Measurements from ENCODE around the gene IQUB.
"Not testable (repeated sequence)": the region's sequence is repeated elsewhere in the genome, so short reads cannot be mapped to it uniquely, and the experiment has no call there.

Gene IQUB

DNA sequence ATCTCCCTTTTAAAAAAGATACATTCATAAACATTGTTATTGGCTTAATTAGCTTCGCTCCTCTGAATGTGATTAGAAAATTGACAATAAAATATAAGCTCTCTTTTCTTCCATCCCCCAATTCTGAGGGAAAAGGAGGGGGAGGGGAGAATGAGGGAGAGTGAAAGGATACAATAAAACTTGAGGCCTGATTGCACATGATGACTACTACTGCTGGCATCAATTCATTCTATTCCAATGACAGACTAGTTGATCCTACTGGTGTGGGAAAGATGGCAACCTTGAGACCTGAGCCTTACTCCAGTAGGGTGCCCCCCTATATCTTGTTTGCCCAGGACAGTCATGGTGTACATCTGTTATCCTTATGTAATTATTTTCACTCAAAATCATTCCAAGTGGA, 4.5 kb upstream of the IQUB start:
- no peak for DNase-seq

- no peak for DNase-seq
These were observed 3.9 kb upstream of the IQUB start for GRCh38 chr7:123538189-123538714.

- peak; percentile 19 for DNase-seq
These were observed 2.7 kb upstream of the IQUB start for GRCh38 chr7:123537026-123537642.

- no peak for DNase-seq
These were observed 1.1 kb upstream of the IQUB start for GRCh38 chr7:123535517-123535916.

DNA sequence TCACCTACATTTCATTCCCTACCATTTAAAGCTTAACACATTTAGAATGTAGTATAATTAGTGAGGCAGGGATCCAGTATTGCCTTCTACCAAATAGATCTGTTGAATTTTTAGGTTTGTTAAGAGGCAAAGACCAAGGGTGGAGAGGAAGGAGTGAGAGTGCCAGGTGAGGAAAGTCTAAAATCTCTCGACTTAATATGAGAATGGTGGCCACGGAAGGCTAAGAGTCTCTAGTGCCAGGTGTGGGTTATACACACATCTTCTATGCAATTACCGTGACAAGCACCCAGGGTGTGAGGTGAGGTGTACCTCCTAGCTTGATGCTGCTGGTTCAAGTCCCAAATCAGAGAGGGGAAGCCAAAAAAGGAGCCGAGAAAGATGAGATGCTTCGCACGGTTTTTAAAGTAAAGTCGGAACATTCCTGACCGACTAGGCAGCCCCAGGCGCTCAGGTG, 439 bp downstream of the IQUB start:
- DNase-seq = no peak

DNA sequence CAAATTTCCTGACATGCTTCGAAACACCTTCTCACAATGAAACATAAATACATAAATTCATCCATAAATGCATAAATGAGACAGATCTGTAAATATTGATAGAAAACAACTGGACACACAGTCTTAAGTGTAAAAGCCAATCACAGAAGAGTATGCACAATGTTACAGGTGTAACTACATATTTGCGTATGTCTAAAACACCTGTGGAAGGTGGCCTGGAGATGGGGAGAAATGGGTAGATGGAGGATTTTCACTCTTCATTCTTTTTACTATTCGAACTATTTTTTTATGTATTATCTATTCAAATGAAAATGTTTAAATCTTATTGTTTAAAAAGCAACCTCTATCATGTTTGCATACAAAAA, 860 bp downstream of the IQUB start:
- DNase-seq = no peak

DNA sequence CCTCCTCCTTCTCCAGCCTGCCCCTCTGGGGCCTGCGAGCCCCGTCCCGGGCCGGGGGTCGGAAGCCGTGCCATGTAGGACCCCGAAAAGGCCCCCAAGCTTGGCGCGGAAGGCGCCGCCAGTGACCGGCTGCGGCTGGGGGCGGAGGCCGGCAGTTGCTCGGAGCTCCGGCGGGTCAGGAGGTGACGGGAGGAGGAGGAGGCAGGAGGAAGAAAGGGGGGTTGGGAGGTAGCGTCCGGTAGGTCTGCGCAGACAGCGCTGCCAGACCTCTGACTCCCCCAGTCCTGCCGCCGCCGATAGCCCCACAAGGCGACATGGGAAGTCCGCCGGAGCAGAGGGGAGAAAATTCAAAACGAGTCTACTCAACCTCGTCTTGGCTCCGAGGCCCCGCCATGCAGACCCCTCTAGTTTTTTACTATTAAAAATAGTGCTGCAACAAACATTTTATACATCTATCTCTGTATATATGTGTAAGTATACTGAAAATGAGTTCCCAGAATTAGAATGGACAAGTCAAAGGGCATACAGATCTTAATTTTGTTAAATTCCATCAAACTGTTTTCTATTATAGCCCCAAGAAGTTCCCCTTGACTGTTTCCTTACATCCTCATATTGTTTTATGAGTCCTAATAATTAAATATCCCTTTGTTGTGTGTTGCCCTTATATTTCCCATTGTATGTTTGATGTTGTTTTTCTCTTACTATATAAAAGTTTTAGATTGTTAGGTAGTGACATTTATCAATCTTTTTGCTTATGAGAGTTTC, 1.4 kb downstream of the IQUB start:
- peak; percentile 50 for DNase-seq

DNA sequence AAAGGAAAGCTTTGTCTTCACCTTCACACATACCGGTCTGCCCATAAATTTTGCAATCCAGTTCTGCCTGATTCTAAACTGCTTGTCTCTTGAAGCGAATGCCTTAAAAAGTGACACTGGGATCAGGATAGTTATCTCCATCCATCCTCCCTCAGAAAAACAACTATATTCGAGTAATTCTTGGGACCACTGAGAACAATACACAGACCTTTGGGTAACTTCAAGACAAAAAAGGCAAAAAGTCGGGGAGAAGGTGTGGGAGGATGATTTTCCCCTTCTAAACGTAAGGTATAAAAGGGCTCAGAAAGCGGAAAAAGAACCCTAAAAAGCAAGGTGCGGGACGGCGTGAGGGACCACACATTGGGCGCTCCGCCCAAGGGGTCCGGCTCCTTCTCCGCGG, 2.1 kb downstream of the IQUB start:
- not testable (repeated sequence) for DNase-seq

DNA sequence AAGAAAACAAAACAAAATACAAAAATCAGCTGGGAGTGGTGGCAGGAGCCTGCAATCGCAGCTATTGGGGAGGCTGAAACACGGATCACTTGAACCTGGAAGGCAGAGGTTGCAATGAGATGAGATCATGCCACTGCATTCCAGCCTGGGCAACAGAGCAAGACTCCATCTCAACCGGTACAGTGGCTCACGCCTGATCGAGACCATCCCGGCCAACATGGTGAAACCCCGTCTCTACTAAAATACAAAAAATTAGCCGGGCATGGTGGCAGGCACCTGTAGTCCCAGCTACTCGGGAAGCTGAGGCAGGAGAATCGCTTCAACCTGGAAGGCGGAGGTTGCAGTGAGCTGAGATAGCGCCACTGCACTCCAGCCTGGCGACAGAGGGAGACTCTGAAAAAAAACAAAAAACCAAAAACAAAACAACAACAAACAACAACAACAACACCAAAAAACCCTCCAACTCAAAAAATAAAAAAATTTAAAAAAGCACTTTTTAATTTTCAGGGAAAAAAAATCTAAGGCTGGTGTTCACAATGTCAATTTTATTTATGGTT, 4.3 kb downstream of the IQUB start:
- DNase-seq = not testable (repeated sequence)

DNA sequence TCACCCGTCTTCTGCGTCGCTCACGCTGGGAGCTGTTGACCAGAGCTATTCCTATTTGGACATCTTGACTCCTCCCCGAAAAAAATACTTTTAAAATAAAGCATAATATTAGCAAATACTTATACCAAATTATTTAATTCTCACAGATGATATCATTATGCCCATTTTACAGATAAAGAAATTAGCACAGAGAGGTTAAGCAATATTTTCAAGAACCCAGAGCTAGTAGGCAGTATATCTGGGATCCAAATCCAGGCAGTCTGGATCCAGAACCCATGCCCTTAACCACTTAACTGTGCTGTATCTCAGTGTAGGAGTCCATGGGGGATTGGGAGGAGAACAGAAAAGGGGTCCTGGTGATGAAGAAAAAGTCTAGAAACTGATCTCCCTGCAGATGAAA, 6.1 kb downstream of the IQUB start:
- no peak for DNase-seq

DNA sequence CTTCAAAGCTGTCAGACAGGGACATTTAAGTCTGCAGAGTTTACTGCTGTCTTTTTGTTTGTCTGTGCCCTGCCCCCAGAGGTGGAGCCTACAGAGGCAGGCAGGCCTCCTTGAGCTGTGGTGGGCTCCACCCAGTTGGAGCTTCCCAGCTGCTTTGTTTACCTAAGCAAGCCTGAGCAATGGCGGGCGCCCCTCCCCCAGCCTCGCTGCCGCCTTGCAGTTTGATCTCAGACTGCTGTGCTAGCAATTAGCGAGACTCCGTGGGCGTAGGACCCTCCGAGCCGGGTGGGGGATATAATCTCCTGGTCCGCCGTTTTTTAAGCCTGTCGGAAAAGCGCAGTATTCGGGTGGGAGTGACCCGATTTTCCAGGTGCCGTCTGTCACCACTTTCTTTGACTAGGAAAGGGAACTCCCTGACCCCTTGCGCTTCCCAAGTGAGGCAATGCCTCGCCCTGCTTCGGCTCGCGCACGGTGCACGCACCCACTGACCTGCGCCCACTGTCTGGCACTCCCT, 6.6 kb downstream of the IQUB start:
- not testable (repeated sequence) for DNase-seq

DNA sequence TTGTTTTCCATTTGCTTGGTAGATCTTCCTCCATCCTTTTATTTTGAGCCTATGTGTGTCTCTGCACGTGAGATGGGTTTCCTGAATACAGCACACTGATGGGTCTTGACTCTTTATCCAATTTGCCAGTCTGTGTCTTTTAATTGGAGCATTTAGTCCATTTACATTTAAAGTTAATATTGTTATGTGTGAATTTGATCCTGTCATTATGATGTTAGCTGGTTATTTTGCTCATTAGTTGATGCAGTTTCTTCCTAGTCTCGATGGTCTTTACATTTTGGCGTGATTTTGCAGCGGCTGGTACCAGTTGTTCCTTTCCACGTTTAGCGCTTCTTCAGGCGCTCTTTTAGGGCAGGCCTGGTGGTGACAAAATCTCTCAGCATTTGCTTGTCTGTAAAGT, 7.9 kb downstream of the IQUB start:
- not testable (repeated sequence) for DNase-seq

DNA sequence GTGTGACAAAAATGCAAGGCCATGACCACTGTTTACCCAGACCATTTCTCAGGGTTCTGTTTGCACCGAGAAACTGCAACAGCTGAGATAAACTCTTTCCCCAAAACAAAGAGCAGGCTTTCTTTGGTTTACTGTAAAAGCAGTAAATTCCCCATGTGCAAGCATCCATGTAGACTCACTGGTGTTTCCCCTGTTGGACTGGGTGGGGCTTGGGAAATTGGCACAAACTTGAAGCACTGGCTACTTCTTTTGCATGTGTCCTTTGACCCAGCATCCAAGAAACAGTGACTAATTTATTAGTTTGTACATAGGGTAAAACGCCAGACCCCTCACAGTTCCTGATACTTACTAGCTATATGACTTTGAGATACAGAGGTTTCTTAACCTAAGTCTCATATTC, 12.3 kb downstream of the IQUB start:
- DNase-seq = no peak

- no peak for DNase-seq
These were observed 29.2 kb downstream of the IQUB start for GRCh38 chr7:123505221-123505620.

DNA sequence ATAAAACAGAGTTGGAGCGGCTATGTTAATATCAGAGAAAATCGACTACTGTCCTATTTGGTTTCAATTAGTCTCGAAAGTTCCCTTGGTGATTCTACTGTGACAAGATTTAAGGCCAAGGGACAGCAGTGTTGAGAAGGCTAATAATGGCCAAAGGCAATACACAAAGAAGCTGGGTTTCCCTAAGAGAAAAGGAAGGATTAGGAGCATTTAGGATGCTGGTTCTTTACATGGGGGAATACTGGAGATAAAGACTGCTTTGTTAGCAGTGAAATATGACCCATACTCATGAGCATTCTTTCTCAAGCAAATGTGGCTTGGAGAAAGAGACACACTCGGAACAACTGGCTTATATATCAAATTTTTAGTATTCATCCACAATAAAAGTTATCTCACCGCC, 32.2 kb downstream of the IQUB start:
- no peak for DNase-seq

GRCh38 chr7:123500878-123501489, 33.4 kb downstream of the IQUB start:
- DNase-seq = no peak

- DNase-seq = no peak
These were observed 35.0 kb downstream of the IQUB start for GRCh38 chr7:123499211-123499970.

DNA sequence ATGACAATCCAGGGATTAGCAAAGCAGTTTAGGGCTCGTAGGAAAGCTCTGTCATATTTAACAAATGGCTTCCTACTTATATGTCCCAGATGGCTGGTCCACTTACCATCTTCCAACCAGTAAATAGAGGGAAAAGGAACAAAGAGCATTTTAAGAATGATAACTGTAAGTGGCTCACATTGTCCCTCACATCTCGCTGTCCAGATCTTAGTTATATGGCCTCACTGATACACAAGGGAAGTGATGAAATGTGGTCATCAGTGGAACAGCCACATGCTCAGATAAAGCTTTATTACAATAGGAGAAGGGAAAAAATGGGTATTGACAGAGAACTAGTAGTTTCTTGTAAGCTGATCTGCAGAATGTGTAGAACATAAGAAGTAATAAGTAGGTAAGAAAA, 35.8 kb downstream of the IQUB start:
- no peak for DNase-seq

DNA sequence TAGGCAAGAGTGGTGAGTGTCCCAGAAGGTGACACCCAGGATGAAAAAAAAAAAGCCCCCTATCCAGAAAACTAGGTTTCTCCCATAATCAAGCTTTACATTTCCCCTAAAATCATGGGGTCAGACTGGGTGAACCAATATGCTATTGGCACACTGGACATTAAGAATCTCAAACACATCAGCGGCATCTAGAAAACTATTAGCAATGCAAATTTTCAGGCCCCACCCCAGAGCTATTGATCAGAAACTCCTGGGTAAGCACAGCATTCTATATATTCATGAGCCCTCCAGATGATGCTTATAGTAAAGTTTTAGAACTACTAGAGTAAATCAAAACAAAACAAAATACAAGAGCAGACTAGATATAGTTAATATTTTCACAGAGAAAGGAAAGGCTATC, 36.4 kb downstream of the IQUB start:
- no peak for DNase-seq

- DNase-seq = peak; percentile 48
These were observed 40.1 kb downstream of the IQUB start for GRCh38 chr7:123494193-123494796.

- no peak for DNase-seq
These were observed 41.9 kb downstream of the IQUB start for GRCh38 chr7:123492485-123492884.

DNA sequence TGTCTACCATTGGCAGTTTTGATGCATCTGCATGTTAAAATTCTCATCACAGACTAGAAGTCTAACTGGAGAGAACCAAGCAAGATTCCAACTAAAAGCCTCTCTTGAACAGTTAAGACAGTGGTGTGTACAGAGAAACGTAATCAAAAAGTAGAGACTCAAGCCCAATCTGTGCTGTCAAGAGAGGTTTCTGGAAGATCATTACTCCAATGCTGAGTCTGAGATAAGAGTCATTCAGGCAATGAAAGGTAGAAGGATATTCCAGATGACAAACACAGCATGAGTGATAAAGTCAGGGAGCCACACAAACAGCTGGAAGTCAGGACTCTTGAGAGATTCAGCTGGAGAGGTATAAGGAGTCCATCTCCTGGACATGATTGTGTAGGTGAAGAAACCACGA, 48.7 kb downstream of the IQUB start:
- DNase-seq = no peak

Data from activated CD4-positive, alpha-beta T cell treated with anti-CD3 and anti-CD28 coated beads, Interleukin-2, Interleukin-6, amounts not matched to agents 100 ng/mL and 50 ng/mL, durations not matched to agents 16 hours and 8 hours (primary cell).